ENCODE results near the gene CIART. TPM values are rescaled to one million over a fixed set of nuclear protein-coding genes. Genes with fewer than 3 reads are reported as not detected.

Gene CIART
- total RNA-seq, 1 donor from 2014 or later: 9.2 TPM

DNA sequence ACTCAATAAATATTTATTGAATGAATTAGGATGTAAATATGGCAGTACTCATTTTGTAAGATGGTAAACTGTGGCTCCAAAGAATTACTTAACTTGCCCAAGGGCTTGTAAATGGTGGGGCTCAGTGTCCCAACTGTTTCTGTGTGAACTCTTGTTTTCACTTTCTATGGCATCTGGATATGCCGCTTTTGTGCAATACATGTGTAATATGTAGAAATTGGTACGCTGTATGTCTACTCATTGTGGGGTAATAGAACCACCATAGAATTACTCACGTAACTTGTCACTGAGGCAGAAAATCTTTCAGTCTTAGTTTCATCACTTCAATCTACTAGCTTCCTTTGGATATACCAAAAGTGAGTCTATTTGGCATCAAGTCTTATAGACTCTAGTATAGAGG is 40.0 kb downstream of the CIART start:
- TF ChIP-seq, protein P1, sequence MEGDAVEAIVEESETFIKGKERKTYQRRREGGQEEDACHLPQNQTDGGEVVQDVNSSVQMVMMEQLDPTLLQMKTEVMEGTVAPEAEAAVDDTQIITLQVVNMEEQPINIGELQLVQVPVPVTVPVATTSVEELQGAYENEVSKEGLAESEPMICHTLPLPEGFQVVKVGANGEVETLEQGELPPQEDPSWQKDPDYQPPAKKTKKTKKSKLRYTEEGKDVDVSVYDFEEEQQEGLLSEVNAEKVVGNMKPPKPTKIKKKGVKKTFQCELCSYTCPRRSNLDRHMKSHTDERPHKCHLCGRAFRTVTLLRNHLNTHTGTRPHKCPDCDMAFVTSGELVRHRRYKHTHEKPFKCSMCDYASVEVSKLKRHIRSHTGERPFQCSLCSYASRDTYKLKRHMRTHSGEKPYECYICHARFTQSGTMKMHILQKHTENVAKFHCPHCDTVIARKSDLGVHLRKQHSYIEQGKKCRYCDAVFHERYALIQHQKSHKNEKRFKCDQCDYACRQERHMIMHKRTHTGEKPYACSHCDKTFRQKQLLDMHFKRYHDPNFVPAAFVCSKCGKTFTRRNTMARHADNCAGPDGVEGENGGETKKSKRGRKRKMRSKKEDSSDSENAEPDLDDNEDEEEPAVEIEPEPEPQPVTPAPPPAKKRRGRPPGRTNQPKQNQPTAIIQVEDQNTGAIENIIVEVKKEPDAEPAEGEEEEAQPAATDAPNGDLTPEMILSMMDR (IDR thresholded peaks at IDR 0.05; ENCODE audit: unreplicated experiment): no peak
- Mint-ChIP-seq H3K9me3 (no peaks in the 10 kb centered on the region), H3K4me3 (peak overlapping the region; percentile 98), H3K4me1 (peaks cover 18% of the 10 kb centered on the region), H3K36me3 (peaks cover 10% of the 10 kb centered on the region), H3K27me3 (ENCODE audit: low read depth) (no peaks in the 10 kb centered on the region), H3K27ac (peak overlapping the region; percentile 99)
- DNase-seq (ENCODE audit: low spot score in 2 of 2, unreplicated experiment in 2 of 2): no peak

DNA sequence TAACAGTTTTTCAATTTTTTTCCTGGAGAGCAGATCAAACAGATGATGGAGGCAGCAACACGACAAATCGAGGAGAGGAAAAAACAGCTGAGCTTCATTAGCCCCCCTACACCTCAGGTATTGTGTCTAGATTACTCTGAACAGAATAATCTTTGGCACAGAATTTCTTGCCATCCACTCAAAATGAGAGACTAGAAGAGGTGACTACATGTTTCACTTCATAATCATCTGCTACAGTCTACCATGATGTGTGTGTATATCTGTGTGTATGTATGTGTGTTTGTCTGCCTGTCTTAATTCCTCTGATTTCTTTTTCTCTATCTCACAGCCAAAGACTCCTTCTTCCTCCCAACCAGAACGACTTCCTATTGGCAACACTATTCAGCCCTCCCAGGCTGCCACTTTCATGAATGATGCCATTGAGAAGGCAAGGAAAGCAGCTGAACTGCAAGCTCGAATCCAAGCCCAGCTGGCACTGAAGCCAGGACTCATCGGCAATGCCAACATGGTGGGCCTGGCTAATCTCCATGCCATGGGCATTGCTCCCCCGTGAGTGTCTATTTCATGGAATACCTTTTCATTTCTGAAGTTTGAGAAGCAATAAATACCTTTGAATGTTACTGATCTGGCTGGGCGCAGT is 50.4 kb downstream of the CIART start:
- TF ChIP-seq, protein P1 (IDR thresholded peaks at IDR 0.05; ENCODE audit: unreplicated experiment): no peak
- no peak overlapping the region for H3K27ac Mint-ChIP-seq
- H3K4me1 Mint-ChIP-seq: no peaks in the 10 kb centered on the region

More for the DNA sequence above, 50.4 kb downstream of the CIART start:
- Mint-ChIP-seq H3K36me3 (peaks cover 44% of the 10 kb centered on the region), H3K9me3 (no peaks in the 10 kb centered on the region), H3K4me3 (no peak overlapping the region), H3K27me3 (ENCODE audit: low read depth) (no peaks in the 10 kb centered on the region)
- no peak for DNase-seq (ENCODE audit: low spot score in 2 of 2, unreplicated experiment in 2 of 2)

Other genes starting within 250 kb of the CIART start
- gene VPS45, start 214.8 kb upstream of the CIART start, total RNA-seq: 51.3 to 56.5 TPM (median 53.0 TPM) in 3 replicates
- 80.1 to 84.5 TPM (median 81.8 TPM) in 3 replicates for gene PLEKHO1, start 132.6 kb upstream of the CIART start, total RNA-seq
- 50.2 to 56.6 TPM (median 56.2 TPM) in 3 replicates for gene ANP32E, start 46.4 kb upstream of the CIART start, total RNA-seq
- 3.8 to 5.0 TPM (median 3.8 TPM) in 3 replicates for gene CA14, start 24.8 kb upstream of the CIART start, total RNA-seq
- gene APH1A, start 13.5 kb upstream of the CIART start, total RNA-seq: 138 to 145 TPM (median 143 TPM) in 3 replicates
- gene C1orf54, start 9.8 kb upstream of the CIART start, total RNA-seq: 17.7 to 19.9 TPM (median 19.0 TPM) in 3 replicates
- gene MRPS21, start 11.3 kb downstream of the CIART start, total RNA-seq: 64.3 to 65.6 TPM (median 65.5 TPM) in 3 replicates
- gene PRPF3, start 39.0 kb downstream of the CIART start, total RNA-seq: 81.2 to 87.1 TPM (median 84.1 TPM) in 3 replicates
- gene RPRD2, start 81.6 kb downstream of the CIART start, total RNA-seq: 38.5 to 40.5 TPM (median 39.9 TPM) in 3 replicates
- 31.7 to 33.3 TPM (median 32.6 TPM) in 3 replicates for gene TARS2, start 204.9 kb downstream of the CIART start, total RNA-seq
- gene ECM1, start 225.6 kb downstream of the CIART start, total RNA-seq: 4.9 to 5.0 TPM (median 4.9 TPM) in 3 replicates
- 1.2 to 1.9 TPM (median 1.7 TPM) in 3 replicates for gene FALEC, start 233.2 kb downstream of the CIART start, total RNA-seq